ENCODE data around the gene ATRAID.
"Not testable (repeated sequence)": the region's sequence is repeated elsewhere in the genome, so short reads cannot be mapped to it uniquely, and the experiment has no call there.

ATRAID gene, protein sequence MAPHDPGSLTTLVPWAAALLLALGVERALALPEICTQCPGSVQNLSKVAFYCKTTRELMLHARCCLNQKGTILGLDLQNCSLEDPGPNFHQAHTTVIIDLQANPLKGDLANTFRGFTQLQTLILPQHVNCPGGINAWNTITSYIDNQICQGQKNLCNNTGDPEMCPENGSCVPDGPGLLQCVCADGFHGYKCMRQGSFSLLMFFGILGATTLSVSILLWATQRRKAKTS

DNA sequence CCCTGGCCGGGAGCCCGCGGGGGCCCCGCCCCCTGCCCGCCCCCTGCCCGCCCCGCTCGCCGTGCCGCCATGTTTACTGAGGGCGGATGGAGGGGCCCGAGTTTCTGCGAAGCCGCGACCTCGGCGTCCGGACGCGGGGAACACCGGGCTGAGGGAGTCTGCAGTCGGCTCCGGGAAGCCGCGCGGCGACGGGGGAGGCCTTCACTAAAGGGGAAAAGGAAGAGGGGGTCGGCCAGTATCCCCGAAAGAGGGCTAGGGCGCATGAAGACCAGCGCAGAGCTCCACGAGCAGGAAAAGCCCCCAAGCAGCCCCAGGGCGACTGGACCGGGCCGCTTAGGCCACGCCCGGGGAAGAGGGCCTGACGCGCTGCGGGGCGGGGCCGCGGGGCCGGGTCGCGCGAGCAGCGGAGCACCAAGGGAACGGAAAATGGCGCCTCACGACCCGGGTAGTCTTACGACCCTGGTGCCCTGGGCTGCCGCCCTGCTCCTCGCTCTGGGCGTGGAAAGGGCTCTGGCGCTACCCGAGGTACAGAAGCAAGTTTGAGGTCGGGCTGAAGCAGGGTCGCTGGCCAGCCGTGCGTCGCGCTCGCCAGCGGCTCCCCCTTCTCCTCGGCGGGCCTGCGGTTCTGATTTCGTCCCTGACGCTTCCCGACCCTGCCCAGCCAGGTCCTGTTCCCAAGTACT is at the start of gene ATRAID, which contains the start of gene SLC5A6:
ATRAID (plus strand) TSS at position 99 of the 683 bp plus-strand sequence; CDS start at position 427, 328 bp downstream.
SLC5A6 (minus strand) TSS at position 326 of the 683 bp plus-strand sequence. CDS start 4,618 bp downstream, outside the sequence.
- in situ Hi-C loops (cut with MboI; ENCODE audit: low pct_unique_long_range_greater_than_20kb, low sequenced_read_pairs), result no loop called here

DNA sequence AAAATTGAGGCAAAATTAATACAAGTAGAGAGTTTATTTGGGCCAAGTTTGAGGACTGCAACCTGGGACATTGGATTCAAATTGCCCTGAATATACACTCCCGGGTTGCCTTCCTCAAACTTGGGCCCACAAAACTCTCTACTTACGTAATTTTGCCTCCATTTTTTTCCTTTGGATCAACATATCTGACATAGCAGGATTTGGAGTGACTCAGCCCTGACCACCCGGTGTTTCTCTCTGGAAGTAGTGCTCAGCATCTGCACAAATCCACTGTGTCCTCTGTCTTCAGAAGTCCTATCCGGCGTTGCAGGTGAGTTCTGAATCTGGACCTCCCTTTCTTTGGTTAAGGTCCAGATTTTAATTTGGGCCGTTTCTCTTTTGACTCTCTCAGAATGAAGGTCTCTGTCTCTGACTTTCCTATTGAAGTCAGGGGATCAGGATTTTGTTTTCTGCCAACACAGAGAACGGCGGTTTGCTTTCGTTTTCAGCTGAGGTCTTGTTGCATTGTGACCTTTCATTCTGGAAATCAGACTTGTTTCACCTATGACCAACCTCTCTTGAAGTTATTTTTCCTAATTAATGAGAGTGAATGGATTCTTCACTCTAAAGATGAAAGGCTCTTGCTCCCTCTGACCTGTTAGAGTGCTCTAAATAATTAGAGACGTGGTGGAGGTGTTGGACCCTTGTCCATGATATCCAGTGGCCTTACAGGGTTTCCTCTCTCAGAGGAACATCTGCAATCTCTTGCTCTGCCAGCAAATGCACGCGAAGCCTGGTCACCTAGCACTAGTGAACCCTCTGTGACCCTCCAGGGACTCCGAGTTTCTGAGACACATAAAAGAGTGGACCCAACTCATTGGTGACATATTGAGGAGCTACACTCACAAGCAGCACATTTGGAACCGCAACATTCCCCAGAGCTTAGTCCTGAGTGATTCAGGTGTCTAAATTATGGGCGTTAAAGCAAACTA is 49.4 kb upstream of the ATRAID start:
- in situ Hi-C loops (cut with MboI; ENCODE audit: low pct_unique_long_range_greater_than_20kb, low sequenced_read_pairs), result no loop called here
- DNase-seq, result no peak

More for the DNA sequence above, at the start of gene ATRAID, which contains the start of gene SLC5A6:
- DNase-seq, result peak; percentile 89

DNA sequence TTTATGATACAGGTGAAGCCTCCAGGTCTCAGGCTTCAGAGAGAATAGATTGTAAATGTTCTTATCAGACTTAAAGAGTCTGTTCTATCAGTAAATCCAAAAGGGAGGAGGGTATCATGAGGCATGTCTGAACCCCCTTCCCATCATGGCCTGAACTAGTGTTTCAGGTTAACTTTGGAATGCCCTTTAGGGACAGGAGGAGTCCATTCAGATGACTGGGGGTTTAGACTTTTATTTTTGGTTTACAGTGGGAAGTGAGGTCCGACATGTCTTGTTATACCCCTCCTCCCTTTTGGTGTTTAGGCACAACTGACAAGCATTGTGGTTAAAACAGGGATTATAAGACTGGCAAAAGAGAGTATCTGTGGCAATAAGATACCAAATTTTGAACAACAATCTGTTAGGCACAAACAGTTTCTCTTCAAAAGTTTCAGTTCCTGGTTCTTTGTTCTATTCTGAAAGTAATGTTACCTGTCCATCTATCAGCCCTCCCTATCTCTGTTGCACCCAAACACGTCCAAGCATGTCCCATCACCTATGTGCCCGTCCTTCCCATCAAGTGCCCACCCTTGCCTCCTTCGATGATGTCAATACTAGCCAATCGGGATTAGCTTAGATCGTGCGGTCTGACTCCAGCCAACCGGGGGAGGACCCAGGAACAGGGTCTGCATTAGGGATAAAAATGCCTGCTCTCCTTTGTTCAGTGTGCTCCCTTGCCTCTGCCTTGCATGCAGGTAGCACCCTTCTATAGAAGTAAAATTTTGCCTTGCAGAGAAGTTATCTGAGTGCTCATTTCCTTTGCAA is 46.7 kb upstream of the ATRAID start:
- DNase-seq, result no peak
- in situ Hi-C loops (cut with MboI; ENCODE audit: low pct_unique_long_range_greater_than_20kb, low sequenced_read_pairs), result no loop called here

DNA sequence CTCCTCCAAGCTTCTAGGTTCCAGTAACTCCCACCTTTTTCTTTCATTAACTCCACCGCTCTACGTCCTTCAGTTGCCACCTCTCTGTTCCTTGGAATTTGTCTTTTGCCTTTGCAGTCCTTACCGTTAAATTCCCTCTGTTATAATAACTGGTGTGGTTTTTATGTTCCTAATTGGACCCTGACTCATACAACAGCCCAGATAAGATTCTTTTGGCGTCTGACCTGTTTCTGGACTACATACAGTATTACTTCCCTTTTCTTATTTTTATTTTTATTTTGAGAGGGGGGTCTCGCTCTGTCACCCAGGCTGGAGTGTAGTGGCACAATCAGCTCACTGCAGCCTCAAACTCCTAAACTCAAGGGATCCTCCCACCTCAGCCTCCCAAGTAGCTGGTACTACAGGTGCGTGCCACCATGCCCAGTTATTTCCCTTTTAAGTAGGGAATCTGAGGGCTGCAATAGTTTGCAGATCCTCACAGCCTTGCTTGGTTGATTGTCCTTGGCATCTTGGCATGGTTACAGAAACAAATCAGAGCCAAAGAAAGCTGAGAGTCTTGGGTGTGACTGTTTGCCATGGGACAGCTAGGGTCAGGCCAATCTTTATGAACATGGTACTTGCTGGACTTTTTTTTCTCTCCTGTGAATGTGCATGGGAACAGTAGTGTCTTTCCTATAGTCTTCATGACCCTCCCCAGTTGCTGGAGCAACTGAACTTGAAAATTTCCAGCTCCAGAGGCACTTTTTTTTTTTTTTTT is 41.1 kb upstream of the ATRAID start:
- in situ Hi-C loops (cut with MboI; ENCODE audit: low pct_unique_long_range_greater_than_20kb, low sequenced_read_pairs), result no loop called here
- peak; percentile 31 for DNase-seq

DNA sequence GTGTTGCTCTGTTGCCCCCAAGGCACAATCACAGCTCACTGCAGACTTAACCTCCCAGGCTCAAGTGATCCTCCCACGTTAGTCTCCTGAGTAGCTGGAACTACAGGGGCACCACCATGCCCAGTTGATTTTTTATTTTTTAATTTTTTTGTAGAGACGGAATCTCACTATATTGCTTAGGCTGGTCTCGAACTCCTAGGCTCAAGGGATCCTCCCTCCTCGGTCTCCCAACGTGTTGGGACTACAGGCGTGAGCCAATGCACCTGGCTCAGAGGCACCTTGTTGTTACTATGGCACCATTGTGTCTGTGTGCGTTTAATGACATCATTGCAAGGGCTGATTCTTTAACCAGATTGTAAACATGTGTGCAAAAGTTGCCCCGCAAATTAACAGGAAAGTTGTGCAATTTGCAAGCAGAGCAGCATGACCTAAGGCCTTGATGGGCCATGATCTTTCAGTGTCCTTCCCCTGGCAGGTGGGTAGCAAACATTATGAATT is 40.4 kb upstream of the ATRAID start:
- DNase-seq, result no peak
- in situ Hi-C loops (cut with MboI; ENCODE audit: low pct_unique_long_range_greater_than_20kb, low sequenced_read_pairs), result no loop called here

DNA sequence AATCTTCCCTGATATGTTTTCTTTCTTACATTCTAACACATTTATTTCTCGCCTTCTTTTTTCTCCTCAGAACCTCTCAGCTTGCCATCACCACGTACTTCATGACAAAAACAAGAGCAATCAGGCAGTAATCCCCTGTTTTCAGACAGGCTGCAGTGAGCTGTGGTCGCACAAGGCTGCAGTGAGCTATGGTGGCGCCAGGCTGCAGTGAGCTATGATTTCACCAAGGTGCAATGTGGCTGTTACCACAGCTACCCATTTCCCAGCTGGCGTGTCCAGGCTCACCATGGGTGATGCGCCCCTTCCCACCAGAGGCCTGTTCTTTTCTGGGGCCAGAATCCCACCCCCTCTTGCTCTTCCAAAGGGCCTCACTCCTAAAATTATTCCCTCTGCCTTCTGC is 37.2 kb upstream of the ATRAID start:
- in situ Hi-C loops (cut with MboI; ENCODE audit: low pct_unique_long_range_greater_than_20kb, low sequenced_read_pairs), result no loop called here
- no peak for DNase-seq

DNA sequence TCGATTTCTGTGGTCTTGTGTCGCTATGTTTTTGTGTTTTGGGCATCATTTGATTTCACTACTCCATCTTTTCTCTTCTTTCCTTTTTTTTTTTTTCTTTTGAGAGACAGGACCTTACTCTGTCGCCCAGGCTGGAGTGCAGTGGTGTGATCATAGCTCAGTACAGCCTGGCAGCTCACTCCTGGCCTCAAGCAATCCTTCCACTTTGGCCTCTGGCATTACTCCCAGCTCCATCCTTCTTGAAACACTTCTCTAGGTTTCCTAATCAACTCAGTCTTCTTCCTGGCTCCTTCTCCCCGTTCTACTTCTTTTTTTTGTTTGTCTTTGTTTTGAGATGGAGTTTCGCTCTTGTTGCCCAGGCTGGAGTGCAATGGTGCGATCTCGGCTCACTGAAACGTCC is 36.5 kb upstream of the ATRAID start:
- in situ Hi-C loops (cut with MboI; ENCODE audit: low pct_unique_long_range_greater_than_20kb, low sequenced_read_pairs), result no loop called here
- DNase-seq, result no peak

DNA sequence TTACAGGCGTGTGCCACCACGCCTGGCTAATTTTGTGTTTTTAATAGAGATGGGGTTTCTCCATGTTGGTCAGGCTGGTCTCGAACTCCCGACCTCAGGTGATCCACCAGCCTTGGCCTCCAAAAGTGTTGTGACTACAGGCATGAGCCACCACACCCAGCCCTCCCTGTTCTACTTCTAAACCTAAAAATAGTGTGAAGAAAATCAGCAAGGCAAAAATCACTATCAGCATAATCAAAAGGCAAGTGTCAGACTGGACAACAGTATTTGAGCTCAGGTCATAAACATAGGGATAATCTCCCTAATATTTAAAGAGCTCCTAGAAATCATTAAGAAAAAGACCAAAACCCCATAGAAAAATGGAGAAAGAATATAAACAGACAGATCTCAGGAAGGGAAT is 36.1 kb upstream of the ATRAID start:
- DNase-seq; in situ Hi-C loops (cut with MboI; ENCODE audit: low pct_unique_long_range_greater_than_20kb, low sequenced_read_pairs): not testable (repeated sequence)

DNA sequence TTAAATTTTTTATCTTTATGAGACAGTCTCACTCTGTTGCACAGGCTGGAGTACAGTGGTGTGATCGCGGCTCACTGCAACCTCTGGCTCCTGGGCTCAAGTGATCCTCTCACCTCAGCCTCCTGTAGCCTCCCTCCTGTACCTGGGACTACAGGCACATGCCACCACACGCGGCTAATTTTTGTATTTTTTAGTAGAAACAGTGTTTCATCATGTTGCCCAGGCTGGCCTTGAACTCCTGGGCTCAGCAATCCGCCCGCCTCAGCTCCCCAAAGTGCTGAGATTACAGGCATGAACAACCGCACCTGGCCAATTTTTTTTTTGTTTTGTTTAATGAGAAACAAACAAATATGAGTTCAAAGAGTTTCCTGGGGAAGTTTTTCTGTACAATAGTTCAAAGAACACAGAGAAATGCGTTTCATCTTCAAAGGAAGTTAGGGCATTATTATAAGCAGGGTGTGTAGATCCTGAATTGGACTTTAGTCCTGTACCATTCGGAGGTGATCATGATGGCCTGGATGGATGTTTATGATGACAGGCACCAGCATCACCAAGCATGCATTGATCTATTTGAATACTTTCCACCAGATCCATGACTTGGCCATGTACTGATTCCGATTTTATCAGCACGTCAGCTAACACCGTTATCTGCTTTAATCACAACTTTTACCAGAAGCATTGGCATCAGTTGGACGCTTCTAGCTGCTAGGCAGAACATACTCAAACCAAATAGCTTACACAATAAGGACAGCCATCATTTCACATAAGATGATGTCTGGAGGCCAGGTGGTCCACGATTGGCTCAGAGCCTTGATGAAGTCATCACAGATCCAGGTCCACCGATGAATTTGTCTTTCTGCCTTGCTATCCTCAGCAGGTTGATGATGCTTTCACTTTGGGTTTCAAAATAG is 34.1 kb upstream of the ATRAID start:
- in situ Hi-C loops (cut with MboI; ENCODE audit: low pct_unique_long_range_greater_than_20kb, low sequenced_read_pairs), result no loop called here
- no peak for DNase-seq

DNA sequence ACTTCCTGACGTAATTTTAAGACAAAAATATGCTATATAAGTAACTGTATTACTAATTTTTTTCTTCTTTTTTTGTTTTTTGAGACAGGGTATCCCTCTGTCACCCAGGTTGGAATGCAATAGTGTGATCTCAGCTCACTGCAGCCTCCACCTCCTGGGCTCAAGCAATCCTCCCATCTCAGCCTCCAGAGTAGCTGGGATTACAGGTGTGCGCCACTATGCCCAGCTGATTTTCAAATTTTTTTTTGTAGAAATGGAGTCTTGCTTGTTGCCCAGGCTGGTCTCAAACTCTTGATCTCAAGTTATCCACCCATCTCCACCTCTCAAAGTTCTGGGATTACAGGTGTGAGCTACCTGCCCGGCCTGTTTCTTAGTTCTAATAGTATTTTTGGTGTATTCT is 33.4 kb upstream of the ATRAID start:
- in situ Hi-C loops (cut with MboI; ENCODE audit: low pct_unique_long_range_greater_than_20kb, low sequenced_read_pairs), result no loop called here
- no peak for DNase-seq

DNA sequence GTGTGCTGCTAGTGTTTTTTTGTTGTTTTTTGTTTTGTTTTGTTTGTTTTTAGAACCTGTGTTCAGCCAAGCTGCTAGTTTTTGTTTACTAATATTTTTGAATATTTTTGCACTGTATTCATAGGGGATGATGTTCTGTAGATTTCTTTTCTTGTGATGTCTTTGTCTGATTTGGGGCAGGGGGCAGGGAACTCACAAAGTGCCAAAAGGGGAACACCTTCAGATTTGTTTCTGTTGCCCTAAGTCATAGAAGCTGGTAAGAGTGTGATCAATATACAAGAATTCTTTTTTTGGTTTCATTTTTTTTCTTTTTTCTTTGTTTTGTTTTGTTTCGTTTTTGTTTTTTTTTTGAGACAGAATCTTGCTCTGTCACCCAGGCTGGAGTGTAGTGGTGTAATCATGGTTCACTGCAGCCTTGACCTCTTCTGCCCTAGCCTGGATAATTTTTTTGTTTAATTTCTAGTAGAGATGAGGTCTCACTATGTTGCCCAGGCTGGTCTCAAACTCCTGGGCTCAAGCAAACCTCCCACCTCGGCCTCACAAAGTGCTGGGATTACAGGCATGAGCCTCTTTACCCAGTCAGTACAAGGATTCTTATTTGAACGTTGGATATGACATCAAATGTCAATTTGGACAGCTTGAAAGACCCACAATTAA is 32.4 kb upstream of the ATRAID start:
- in situ Hi-C loops (cut with MboI; ENCODE audit: low pct_unique_long_range_greater_than_20kb, low sequenced_read_pairs), result no loop called here
- DNase-seq, result no peak

DNA sequence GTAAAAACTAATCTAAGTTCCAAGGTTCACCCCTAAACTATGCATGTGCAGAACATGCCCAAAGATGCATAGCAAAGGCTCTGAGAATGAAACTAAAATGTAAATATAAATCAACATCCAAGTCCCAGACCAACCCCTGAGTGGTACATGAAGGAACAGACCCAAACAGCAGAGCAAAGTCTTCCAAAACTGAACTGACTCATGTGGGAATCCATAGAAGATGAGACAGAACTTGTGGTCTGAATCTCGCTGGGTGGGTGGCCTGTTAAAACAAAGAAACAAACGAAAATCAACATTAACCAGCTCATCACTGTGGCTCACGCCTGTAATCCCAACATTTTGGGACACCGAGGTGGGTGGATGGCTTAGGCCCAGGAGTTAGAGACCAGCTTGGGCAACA is 29.5 kb upstream of the ATRAID start:
- no peak for DNase-seq
- in situ Hi-C loops (cut with MboI; ENCODE audit: low pct_unique_long_range_greater_than_20kb, low sequenced_read_pairs), result no loop called here

DNA sequence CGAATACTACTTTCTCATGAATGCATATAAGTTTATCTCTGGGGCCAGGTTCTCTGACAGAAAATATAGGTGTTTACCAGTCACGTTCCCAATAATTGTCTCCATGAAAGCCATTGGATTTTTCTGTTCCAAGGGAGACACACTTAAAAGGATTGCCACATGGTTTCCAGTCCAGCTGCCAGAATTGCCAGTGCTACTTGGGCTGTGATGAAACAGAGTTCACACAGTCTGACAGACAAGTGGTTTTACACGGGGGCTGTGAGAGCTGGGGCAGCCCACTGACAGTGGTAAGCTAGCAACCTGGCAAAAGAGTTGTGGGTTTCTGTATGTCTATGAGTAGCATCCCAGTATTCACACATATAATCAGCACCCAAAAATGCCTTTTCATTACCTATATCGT is 27.7 kb upstream of the ATRAID start:
- in situ Hi-C loops (cut with MboI; ENCODE audit: low pct_unique_long_range_greater_than_20kb, low sequenced_read_pairs), result no loop called here
- no peak for DNase-seq

DNA sequence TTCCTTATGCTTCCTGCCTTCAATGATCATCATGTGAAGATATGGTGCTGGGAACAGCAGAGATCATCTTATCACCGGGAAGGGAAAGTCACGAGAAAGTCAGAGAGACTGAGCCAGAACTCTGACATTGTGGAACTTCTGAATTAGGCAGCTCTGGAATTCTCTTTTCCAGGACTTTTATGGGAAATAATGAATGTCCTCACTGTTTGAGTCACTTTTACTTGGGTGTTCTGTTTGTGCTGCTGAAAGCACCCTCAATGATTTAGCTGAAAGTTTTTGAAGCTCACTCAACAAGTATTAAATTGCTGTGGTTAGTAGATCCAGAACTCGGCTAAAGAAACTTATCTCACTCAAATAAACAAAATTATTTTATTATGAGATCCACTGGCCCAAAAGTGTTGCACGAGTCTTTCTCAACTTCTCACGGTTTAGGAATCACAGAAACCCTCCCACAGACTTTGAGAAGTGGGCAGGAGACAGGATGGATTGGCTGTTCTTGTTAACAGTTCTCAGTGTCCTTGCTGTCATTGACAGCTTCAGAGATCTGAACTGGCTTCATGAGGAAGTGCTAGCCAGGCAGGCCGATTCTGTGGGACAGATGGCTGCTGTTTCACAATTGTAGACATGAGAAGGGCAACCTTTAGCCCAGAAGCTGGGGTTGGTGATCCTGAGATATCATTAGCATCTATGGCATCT is 26.4 kb upstream of the ATRAID start:
- in situ Hi-C loops (cut with MboI; ENCODE audit: low pct_unique_long_range_greater_than_20kb, low sequenced_read_pairs), result no loop called here
- DNase-seq, result peak; percentile 65

DNA sequence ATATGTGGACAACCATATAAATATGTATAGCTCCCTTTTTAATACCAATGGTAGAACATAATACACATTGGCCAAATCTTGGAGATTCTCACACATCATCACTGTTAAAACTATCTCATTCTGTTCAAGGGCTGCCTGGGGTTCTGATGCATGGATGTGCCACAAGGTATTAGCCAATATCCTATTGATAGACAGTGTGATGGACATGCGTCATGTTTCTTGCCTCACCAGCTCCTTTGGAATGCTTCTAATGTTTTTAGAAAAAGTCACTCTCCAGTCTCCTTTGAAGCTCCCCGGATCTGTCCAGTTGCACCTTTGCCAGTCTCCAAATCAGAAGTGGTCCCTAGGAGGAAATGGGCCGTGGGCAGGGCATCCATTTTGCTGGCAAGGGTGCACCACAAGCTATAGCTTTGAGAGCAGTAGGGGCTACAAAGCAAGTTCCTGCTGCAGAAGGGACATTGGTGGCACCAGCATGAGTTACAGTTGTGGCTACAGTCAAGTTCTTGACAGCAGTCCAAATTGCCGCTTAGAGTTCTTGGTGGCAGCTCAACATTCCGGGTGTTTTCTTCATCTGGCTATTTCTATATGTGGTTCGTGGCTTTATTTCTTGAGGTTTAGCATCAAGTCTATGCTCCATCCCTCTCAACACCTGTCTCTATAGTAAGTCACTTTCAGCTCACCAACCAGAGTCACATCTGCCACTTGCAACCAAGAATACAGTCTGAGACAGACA is 25.1 kb upstream of the ATRAID start:
- no peak for DNase-seq
- in situ Hi-C loops (cut with MboI; ENCODE audit: low pct_unique_long_range_greater_than_20kb, low sequenced_read_pairs), result no loop called here

Measured in KBM-7 (cell line).